SK-N-SH (cell line): ENCODE results near the gene MCC. TPM values are rescaled to one million over a fixed set of nuclear protein-coding genes. Genes with fewer than 3 reads are reported as not detected.

Experiments used
- CTCF ChIA-PET: fragments of 300-600, 350-600 bp; formaldehyde crosslinking; extraction: SDS; loops from one replicate; lab custom pipeline; 2021; lab: Yijun Ruan, JAX
- POLR2A ChIA-PET: fragments of 350-600 bp; sonication (Branson Sonifier 250); formaldehyde crosslinking; extraction: SDS; loops from one replicate; lab custom pipeline; 2020; ENCODE audit warnings: antibody characterized with exemption, inconsistent platforms; lab: Yijun Ruan, JAX
- DNase-seq: peaks from one replicate; pipeline ENCODE4 v3.0.0; 2012
- H2AFZ ChIP-seq: fragments of 200-600 bp; sonication (generic); 2 replicates; pipeline ENCODE4 v1.8.1; 2016; ENCODE audit warnings: antibody characterized with exemption, mild to moderate bottlenecking, low read depth
- H3F3A ChIP-seq: fragments of 200-600 bp; sonication (generic); replicated peaks from 2 replicates; pipeline ENCODE3; 2016; ENCODE audit warnings: antibody characterized with exemption, mild to moderate bottlenecking; ENCODE audit not compliant: insufficient read depth
- H3K27ac ChIP-seq, 2 experiments: fragments of 200-500 bp in 1 of 2; fragments of 200-600 bp in 1 of 2; sonication (Bioruptor generic) in 1 of 2; sonication (generic), shearing (Covaris generic) in 1 of 2; 2 replicates each; pipeline versions ENCODE4 v1.5.1 to v1.6.1; 2014 to 2016; ENCODE audit warnings: low read depth in 2 of 2, inconsistent platforms in 1 of 2, low read length in 1 of 2, mild to moderate bottlenecking in 1 of 2, mixed read lengths in 1 of 2
- H3K27me3 ChIP-seq: fragments of 200-600 bp; sonication (generic), shearing (Covaris generic); 2 replicates; pipeline ENCODE4 v1.6.1; 2016; ENCODE audit warnings: mixed run types; ENCODE audit not compliant: insufficient read depth
- H3K36me3 ChIP-seq, 2 experiments: fragments of 200-500 bp in 1 of 2; fragments of 200-600 bp in 1 of 2; sonication (Bioruptor generic) in 1 of 2; sonication (generic) in 1 of 2; replicated peaks in 1 of 2; 2 replicates each; pipeline versions ENCODE3 to v1.5.1; 2014 to 2016; ENCODE audit warnings: low read length in 1 of 2, mild to moderate bottlenecking in 1 of 2; ENCODE audit not compliant: insufficient read depth in 2 of 2, control insufficient read depth in 1 of 2
- H3K4me1 ChIP-seq, 2 experiments: fragments of 200-500 bp in 1 of 2; fragments of 200-600 bp in 1 of 2; sonication (Bioruptor generic) in 1 of 2; sonication (generic), shearing (Covaris generic) in 1 of 2; 2 replicates each; pipeline versions ENCODE4 v1.5.1 to v1.6.1; 2014 to 2016; ENCODE audit warnings: low read depth in 1 of 2, low read length in 1 of 2, mixed run types in 1 of 2; ENCODE audit not compliant: insufficient read depth in 2 of 2, control insufficient read depth in 1 of 2
- H3K4me2 ChIP-seq: fragments of 200-600 bp; sonication (generic), shearing (Covaris generic); 2 replicates; pipeline ENCODE4 v1.6.1; 2017; ENCODE audit warnings: mixed run types
- H3K4me3 ChIP-seq, 2 experiments: fragments of 200-500 bp in 1 of 2; fragments of 200-600 bp in 1 of 2; sonication (Bioruptor generic) in 1 of 2; sonication (generic), shearing (Covaris generic) in 1 of 2; 2 replicates each; pipeline versions ENCODE4 v1.5.1 to v1.8.1; 2014 to 2016; ENCODE audit warnings: low read depth in 2 of 2, inconsistent platforms in 1 of 2, low read length in 1 of 2, mild to moderate bottlenecking in 1 of 2, mixed read lengths in 1 of 2, moderate library complexity in 1 of 2
- H3K79me2 ChIP-seq: fragments of 200-600 bp; sonication (generic); 2 replicates; pipeline ENCODE4 v1.8.1; 2017; ENCODE audit warnings: mild to moderate bottlenecking; ENCODE audit not compliant: insufficient read depth
- H3K9ac ChIP-seq: fragments of 200-600 bp; sonication (generic); 2 replicates; pipeline ENCODE4 v1.6.1; 2017; ENCODE audit warnings: mixed run types
- H3K9me2 ChIP-seq: fragments of 200-600 bp; sonication (generic); 2 replicates; pipeline ENCODE4 v1.6.1; 2017; ENCODE audit warnings: mixed run types
- H3K9me3 ChIP-seq: fragments of 200-600 bp; sonication (generic); 2 replicates; pipeline ENCODE4 v1.6.1; 2017; ENCODE audit warnings: mixed run types, mild to moderate bottlenecking, moderate library complexity
- H4K20me1 ChIP-seq: fragments of 200-600 bp; sonication (generic); 2 replicates; pipeline ENCODE4 v1.6.1; 2017; ENCODE audit warnings: mild to moderate bottlenecking, mixed run types; ENCODE audit not compliant: insufficient read depth
- CTCF ChIP-seq: fragments of 200-600 bp; sonication (generic); IDR thresholded peaks from 2 replicates; pipeline ENCODE4 v1.6.1; 2017; ENCODE audit warnings: antibody characterized with exemption, mild to moderate bottlenecking, moderate library complexity
- ELF1 ChIP-seq: IDR thresholded peaks from 2 replicates; pipeline ENCODE4 v1.4.0; 2012
- EP300 ChIP-seq, 2 experiments: IDR thresholded peaks; 2 replicates each; pipeline versions ENCODE4 v1.4.0 to v1.6.1; 2012; ENCODE audit warnings: borderline replicate concordance in 1 of 2, low read depth in 1 of 2, low read length in 1 of 2
- FOSL2 ChIP-seq: IDR thresholded peaks from 2 replicates; pipeline ENCODE4 v1.4.0; 2012; ENCODE audit warnings: low read depth, mild to moderate bottlenecking, moderate library complexity, borderline replicate concordance
- FOXJ3 ChIP-seq: sonication (generic); formaldehyde crosslinking; IDR thresholded peaks from 2 replicates; pipeline ENCODE4 v1.5.1; 2020; ENCODE audit warnings: mild to moderate bottlenecking, missing genetic modification reagents
- GABPA ChIP-seq: IDR thresholded peaks from 2 replicates; pipeline ENCODE4 v1.4.0; 2012; ENCODE audit warnings: low read depth, mild to moderate bottlenecking
- IRF3 ChIP-seq: fragments of 150-350 bp; IDR thresholded peaks from 2 replicates; pipeline ENCODE4 v1.6.1; 2016; ENCODE audit warnings: mild to moderate bottlenecking, low read depth, low read length
- JUND ChIP-seq: IDR thresholded peaks from 2 replicates; pipeline ENCODE4 v1.4.0; 2012
- MAX ChIP-seq: IDR thresholded peaks from 2 replicates; pipeline ENCODE4 v1.4.0; 2012; ENCODE audit warnings: low read depth
- POLR2AphosphoS5 ChIP-seq: IDR thresholded peaks from 2 replicates; pipeline ENCODE4 v1.6.1; 2012; ENCODE audit warnings: low read depth, low read length
- REST ChIP-seq: IDR thresholded peaks from 2 replicates; pipeline ENCODE4 v1.6.1; 2012; ENCODE audit warnings: mild to moderate bottlenecking, low read depth, low read length, moderate library complexity
- RFX5 ChIP-seq: IDR thresholded peaks from 2 replicates; pipeline ENCODE4 v1.6.1; 2012; ENCODE audit warnings: mild to moderate bottlenecking, improper control_type of control experiment, low read length
- SIN3A ChIP-seq: IDR thresholded peaks from 2 replicates; pipeline ENCODE4 v1.6.1; 2012; ENCODE audit warnings: low read depth, mild to moderate bottlenecking, low read length, moderate library complexity, borderline replicate concordance
- TEAD4 ChIP-seq: IDR thresholded peaks from 2 replicates; pipeline ENCODE4 v1.4.0; 2012; ENCODE audit warnings: mild to moderate bottlenecking, borderline replicate concordance; ENCODE audit not compliant: insufficient read depth
- WGBS: methylation state at CpG from one replicate; pipeline ENCODE4 v1.1.6; 2017; ENCODE audit warnings: low lambda C conversion rate; 5-methylcytosine and 5-hydroxymethylcytosine counted together
- polyA plus RNA-seq, 3 experiments: library from polyadenylated mRNA; depleted of rRNA; stranded (reverse); fragments of >200 nt; gene quantifications; 2 replicates each; pipeline ENCODE4 v1.2.3, GENCODE V29; 2012

The MCC gene
- polyA plus RNA-seq, 1 of the 3 experiments (the other 2 are of a cell fraction) = 3.6 TPM

- no peaks in the 10 kb centered on the region for H3K9me3 ChIP-seq
- H3K4me3 ChIP-seq = no peak overlapping the region
- H3K27ac ChIP-seq = no peak overlapping the region
- H3K9ac ChIP-seq = no peak overlapping the region
- no peaks in the 10 kb centered on the region for H3K79me2 ChIP-seq
- 65% methylated on average over 5 of the region's 5 CpGs for WGBS
- H3K27me3 ChIP-seq = no peaks in the 10 kb centered on the region
- no peaks in the 10 kb centered on the region for H3F3A ChIP-seq
- no peak overlapping the region for H2AFZ ChIP-seq
- ChIA-PET POLR2A (no interaction called here), CTCF (interaction anchor here (0.6 kb wide), 1 partner anchor 128 kb away, joined by 3 read pairs; no protein-coding TSS in a partner anchor)
- peaks cover 0 to 17% of the 10 kb centered on the region in 2 experiments; a peak in 1 of 4 replicates for H3K4me1 ChIP-seq
- no peak for DNase-seq
- no peaks in the 10 kb centered on the region for H3K36me3 ChIP-seq
- no peak overlapping the region for H3K4me2 ChIP-seq
- no peaks in the 10 kb centered on the region for H4K20me1 ChIP-seq
- no peak for TF ChIP-seq POLR2AphosphoS5
- no peak for TF ChIP-seq JUND
- no peak for TF ChIP-seq IRF3
- no peak for TF ChIP-seq MAX
- TF ChIP-seq REST = no peak
- TF ChIP-seq RFX5 = no peak
- no peak for TF ChIP-seq FOXJ3 (CRISPR knock-in tag)
- no peak for TF ChIP-seq TEAD4
- no peak for TF ChIP-seq ELF1
- TF ChIP-seq FOSL2 = no peak
- TF ChIP-seq SIN3A = no peak
- TF ChIP-seq CTCF = no peak
- TF ChIP-seq GABPA = no peak
- no peak for TF ChIP-seq EP300 (IDR thresholded peaks at IDR 0.05; ENCODE audit: borderline replicate concordance in 1 of 2, low read depth in 1 of 2, low read length in 1 of 2)
- no peaks in the 10 kb centered on the region for H3K9me2 ChIP-seq
These were observed 379.8 kb downstream of the MCC start for GRCh38 chr5:113108485-113108884.
